Measurements from ENCODE around the gene SLC25A51.
A peak's percentile ranks its signal among the peaks of the same experiment; 100 is the strongest.

SLC25A51 gene, protein sequence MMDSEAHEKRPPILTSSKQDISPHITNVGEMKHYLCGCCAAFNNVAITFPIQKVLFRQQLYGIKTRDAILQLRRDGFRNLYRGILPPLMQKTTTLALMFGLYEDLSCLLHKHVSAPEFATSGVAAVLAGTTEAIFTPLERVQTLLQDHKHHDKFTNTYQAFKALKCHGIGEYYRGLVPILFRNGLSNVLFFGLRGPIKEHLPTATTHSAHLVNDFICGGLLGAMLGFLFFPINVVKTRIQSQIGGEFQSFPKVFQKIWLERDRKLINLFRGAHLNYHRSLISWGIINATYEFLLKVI

DNA sequence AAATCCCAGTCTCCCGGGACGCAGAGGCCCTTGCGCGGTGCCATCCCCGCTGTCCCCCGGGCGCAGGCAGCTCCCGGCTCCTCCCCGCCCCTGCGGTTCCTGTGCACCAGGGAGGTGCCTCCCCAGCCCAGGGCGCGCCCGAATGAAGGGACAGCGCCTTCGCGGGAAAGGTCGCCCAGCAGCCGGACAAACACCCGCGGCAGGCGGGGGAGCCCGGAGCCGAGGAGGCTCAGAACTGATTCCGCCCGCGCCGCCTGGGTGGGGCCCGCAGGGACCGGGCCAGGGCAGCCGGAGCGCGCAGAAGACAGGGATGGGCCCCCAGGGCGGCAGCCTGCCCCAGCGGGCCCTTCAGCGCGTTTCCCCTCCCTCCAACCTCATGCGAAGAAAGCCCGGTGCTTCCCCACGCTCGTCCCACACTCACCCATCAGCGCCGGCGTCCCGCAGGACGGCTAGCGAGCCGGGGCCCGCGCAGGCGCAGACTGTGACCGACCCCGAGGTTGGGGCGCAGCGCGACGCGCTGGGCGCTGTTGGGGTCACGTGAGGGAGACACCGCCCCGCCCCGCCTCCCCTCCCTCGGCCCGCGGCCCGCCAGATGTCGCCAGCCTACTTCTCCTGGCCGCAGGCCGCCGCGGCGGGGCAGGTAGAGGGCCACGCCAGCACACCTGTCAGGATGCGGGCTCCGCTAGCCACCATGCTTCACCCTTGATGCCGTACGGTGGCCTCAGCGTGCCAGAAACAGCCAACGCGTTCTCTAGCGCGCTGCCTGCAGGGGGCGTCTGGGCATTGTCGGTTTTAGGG is at the start of gene SLC25A51:
Gene SLC25A51, minus strand, starts transcription at position 481 of the 798 bp plus-strand sequence. CDS start 15,577 bp downstream, outside the sequence.
- peak; percentile 90 for DNase-seq

DNA sequence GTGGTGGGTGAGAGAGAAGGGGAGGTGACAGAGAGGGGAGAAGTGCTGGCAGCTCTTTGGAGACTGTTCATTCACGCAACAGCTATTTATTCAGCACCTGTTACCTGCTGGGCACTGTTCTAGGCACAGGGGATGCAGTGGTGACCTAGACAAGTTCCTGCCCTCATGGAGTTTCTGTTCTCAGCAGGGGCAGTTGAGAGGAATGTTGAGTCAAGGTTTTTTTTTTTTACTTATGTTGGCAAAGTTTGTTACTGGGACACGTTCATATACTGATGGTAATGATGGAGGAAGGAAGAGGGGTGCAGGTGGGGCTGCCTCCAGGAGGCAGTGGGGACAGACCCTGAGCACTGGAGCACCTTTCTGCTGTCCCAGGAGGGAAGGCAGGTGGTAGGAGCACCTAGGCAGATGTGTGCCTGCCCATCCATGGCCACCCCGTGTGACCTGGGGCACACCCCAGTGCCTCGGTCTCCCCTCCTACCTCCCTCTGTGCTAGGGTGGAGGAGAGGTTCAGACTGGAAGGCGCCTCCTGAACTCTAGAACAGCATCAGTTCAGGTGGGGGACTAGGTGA is 49.4 kb upstream of the SLC25A51 start:
- DNase-seq, result no peak

DNA sequence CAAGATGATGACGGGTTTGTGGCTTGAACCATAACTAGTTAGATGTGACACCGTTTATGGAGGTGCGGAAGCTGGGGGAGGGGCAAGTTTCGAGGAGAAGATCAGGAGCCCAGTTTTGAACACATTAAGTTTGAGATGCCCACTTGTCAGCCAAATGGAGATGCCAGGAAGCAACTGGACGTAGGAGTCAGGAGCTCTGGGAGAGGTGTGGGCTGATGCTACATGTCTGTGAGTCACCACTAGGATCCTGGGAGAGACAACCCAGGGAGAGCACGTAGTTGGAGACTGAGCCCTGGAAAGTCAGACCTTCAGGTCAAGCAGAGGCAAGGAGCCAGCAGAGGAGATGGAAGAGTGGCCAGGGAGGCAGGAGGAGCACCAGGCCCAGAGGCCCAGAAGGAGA is 48.8 kb upstream of the SLC25A51 start:
- no peak for DNase-seq

DNA sequence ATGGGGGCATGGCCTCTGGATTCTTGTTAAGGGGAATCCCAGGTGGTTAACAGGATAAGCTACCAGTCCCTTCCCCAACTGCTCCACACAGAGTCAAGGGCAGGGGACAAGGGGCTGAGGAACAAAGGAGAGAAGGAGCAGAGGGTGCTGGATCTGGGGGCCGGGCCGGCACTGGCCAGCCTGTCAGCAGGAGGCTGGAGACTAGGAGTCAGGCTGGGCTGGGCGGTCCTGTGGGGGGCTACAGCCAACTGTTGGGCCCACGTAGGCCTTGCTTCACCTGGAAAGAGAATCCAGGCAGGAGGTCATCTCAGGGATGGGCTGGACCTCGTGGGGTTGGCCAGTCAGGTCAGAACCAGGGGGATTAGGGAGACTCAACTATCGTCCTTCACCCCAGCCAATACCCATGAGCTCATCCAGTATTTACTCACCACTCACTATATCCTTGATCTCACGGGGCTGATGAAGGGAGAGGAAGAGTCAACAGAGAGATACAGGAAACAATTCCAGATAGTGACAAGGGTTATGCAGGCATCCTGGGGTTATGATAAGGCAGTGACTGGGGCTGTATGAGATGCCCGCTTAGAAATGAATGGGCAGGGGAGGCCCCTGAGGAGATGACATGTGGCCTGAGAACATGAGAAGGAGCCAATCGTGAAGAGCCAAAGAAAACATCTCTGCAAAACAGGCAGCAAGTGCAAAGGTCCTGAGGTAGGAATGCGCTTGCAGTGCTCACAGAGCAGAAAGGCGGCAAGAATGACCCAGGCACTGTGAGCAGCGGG is 47.9 kb upstream of the SLC25A51 start:
- no peak for DNase-seq

DNA sequence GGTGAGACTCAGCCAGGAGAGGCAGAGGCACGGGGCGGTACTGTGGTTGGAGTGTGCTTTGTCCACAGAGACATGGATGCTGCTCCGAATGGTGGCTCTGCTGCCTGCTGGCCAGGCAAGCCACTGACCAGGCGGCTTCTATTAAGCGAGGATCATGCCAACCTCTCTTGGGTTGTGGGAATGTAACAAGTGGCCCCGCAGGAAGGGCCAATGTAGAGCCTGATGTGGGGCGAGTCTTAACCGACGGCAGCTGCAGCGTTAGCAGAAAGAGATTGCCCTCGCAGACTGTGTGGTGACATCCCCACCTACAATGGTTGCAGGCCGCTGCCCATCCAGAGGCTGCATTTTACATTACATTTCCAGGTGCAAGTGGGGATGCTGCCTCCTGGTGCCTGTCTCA is 46.6 kb upstream of the SLC25A51 start:
- no peak for DNase-seq

DNA sequence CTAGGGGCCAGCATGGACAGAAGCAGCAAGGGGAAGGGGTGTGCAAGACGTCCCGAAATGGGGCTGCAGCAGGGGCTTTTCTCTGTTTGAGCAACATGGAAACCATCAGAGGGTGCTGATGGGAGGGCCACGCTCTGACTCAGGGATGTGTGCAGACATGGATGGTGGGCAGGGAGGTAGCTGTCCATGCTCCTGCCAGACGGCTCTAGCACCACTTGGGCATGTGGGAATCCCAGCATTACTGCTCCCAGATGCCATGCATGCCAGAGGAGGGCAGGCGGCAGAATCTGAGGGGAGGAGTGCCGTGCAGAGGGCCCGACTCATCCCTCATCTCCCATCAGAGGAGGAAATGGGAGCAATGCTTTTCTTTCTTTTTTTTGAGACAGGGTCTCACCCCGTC is 45.6 kb upstream of the SLC25A51 start:
- no peak for DNase-seq

DNA sequence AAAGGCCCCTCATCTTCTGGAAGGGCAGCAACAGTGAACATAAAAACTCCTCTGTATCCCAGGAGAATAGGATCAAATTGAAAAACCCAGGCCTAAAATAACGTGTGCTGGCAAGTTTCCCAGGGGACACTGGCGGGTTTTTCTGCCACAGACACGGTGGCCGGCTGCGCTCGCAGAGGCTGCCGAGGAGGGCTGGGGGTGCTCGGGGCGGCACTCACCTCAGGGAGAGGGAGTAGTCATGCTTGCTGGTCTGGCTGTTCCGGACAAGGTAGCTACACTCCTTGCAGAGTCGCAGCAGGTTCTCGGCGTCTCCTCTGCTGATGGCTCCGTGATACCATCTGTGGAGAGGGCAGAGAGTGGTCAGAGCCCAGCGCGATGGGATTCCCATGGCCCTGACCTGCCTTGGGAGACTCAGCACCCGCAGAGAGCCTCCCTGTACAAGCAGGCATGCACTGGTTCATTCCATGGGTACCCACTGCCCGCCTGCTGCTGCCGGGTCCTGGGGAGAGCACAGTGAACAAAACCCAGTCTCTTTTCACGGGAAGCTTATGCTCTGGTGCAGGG is 44.6 kb upstream of the SLC25A51 start:
- DNase-seq, result no peak

DNA sequence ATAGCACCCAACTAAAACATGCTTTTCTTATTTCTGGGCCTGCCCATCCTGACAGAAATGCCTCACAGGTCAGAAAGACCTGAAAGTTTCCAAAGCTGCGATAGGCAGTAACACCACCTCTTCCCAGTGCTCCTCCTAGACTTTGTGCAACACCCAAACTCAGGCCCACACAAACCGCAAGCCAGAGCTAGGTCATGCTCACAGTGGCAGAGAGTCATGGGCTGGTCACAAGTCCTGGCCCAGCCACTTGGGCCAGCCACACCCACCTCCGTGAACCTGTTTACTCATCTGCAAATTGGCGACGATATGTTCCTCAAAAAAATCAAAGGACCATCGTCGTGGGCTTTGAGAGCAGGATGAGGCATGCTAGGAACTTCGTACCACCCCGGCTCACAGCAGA is 44.0 kb upstream of the SLC25A51 start:
- DNase-seq, result no peak

DNA sequence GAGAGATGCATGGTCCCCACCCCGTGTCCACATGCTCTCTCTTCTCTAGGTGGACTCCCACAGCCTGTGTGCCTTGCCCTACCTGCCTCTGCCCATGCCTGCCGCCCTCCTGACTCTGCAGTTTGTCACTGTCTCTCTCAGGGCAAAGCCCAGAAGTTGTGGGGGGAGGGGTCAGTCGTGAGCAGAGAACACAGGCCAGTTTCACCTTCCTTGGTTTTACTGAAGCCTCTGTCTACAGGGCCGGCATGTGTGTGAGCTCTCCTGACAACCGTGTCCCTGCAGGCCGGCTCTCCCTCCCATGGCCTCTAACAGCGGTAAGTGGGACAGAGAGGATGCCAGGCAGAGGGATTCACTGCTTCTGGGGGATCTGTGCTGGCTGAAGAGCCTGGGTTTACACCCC is 43.5 kb upstream of the SLC25A51 start:
- no peak for DNase-seq

DNA sequence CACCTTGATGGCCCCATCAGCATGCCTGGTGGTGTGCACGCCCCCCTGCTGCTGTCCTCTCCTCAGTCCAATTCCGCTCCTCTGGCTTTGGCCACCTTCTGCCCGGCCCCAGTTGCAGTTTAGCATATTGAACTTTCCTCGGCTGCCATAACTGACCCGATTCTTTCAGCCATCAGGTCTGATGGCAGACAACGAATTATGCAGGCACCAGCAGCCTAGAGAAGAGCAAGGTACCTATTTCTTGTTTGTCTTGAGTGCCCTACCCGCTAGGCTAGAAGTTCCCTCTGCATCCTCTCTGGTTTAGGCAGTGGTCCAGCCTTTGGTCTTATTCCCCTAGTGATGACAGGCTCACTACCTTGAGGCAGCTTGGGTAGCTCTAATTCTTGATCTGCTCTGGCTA is 43.0 kb upstream of the SLC25A51 start:
- no peak for DNase-seq

DNA sequence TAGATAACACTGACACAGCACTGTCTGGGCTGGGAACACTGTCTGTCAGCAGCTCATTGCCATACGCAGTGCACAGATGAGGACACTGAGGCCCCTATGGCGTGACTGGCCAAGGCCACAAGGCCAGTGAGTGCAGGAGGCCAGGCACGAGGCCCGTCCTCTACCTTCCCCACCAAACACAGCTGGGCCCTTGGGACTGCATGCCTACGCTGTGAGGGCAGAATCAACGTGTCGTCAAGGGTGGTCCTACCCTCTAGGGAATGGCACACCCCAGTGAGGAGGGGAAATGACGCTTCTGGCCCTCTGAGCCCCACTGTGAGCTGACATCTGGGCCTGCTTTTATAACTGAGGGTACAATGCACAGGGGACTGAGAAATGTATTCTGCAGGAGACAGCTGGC is 42.1 kb upstream of the SLC25A51 start:
- no peak for DNase-seq

DNA sequence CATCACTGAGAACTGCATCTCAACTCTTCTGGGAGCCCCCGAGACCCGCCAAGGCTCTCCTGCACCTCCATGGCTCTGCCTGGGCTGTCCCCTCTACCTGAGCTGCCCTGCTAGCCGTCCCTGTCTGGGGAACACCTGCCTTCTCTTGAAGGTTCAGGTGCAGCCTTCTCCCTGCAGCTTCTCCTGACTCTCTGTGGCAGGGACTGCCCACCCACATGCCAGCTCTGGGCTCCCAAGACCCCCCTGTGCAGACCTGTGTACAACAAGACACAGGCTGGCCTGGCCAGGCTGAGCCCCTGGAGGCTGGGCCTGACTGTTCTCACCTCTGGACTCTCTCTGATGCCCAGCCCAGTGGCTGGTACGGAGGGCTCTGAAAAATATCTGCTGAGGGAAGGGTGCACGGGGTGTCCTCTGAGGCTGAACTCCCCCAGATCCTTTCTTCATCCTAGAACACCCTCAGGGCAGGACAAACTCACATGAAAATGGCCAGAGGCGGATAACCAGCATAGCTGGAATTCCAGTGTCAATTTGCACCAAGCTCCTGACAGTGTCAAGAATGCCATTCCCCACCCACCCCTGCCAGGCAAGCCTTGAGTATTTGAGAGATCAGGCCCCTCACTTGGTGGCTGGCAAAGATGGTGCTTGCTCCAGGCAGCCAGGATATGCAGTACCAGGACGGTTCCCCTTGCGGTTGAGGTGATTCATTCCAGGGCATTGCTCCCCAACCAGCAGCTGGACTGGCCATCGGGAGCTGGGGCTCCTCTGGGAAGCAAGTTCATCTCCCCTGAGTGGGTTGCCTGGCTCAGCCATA is 40.9 kb upstream of the SLC25A51 start:
- DNase-seq, result no peak

DNA sequence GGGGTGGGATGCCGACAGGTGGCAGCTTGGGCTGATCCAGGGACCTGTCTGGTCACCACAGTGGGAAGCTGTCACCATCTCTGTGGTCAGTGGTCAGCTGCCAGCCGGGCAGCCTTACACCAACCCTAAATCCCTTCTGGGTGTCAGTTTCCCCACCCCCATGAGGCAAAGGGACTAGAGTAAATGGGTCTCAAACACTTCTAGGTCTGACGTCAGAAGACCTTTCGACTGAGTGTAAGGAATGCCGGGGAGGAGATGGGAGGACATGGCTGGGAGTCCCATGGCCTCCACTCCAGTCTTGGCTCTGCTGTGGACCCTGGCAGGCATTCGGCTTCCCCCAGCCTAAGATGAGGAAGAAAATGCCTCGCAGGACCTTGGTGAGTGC is 40.3 kb upstream of the SLC25A51 start:
- DNase-seq, result no peak

DNA sequence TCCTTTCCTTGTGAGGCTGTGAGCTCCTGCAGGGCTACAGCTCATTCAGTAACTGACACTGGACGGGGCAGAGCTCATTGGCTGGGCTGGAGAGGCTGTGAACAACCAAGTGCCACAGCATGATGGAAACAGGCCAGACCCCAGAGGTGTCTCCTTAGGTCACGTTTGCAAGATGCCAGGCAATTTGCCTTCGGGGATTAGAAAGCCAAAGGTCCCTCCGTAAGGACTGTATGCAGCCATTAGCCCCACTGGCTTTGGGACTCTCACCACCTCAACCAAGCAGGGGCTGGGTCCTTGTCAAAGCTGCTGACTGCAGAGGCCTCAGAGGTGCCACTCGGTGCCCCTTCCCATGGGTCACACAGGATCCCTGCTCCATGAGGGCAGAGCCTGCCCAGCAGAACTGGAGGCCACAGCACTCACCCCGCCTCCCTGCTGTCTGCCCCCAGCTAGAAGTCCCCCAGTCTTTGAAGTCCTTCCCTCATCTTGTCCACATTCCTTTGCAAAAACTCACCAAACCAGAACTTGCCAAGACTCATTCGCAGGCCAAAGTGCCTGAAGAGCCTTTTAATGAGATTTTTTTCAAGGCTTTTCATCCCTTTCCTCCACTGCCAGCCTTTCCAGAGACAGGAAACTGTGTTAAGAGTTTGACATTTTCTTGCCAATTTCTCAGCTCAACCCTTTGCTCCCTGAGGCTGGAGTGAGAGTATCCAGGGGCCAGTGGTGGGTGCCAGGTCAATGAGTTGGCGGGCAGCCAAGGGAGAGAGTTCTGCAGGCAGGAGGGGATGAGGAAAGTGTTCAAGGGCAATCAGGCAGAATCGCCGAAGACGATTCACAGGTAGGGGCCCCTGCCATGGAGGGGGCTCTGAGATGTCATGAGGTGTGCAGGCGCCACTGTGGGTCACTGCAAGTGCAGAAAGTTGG is 39.7 kb upstream of the SLC25A51 start:
- no peak for DNase-seq

DNA sequence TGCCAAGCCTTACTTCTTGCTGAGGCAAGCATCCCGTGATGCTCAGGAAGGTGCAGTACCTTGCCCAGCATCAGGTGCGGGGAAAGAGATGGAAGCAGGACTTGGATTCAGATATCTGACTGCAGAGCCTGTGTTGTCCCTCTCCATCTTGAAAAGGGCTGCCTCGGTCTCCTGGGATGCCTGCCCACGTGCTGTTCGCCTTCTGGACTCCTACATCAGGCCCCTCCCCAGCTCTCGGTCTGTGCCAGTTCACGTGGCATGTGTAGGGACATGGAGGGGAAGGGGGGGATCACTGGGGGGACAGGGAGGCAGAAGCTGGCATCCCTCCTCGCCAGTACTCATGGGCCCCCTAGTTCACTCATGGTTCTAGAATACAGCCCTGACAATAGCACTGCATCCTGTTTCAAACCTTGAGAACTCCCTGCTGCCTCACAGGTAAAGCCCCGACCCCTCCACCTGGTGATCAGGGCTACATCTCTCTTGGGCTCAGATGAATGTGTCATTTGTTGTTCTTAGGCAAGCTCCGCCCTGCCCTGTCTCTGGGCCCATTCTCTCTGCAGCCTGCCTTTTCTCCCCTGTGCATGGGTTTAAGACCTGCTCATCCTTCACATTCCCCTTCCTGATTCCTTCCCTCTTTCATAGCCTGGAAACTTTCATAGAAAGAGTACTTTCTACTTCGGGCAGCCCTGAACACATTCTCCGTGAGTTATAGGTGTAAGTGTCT is 38.9 kb upstream of the SLC25A51 start:
- no peak for DNase-seq

DNA sequence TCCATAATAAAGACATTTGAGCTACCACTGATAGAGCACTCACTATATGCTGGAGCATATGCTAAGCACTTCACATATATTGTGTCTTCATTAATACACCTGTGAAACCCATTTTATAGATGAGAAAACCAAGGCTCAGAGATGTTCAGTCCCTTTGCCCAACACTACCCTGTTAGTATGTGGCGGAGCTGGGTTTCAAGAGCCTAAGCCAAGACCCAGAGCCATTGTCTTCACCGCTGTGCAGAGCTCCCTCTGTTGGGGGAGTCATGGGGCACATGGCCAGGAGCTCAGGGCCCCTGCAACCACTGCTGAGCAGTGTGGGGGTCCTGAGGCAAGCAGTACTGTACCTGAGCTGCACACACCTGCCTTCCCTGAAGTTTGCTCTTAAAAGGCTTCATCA is 37.3 kb upstream of the SLC25A51 start:
- DNase-seq, result no peak

DNA sequence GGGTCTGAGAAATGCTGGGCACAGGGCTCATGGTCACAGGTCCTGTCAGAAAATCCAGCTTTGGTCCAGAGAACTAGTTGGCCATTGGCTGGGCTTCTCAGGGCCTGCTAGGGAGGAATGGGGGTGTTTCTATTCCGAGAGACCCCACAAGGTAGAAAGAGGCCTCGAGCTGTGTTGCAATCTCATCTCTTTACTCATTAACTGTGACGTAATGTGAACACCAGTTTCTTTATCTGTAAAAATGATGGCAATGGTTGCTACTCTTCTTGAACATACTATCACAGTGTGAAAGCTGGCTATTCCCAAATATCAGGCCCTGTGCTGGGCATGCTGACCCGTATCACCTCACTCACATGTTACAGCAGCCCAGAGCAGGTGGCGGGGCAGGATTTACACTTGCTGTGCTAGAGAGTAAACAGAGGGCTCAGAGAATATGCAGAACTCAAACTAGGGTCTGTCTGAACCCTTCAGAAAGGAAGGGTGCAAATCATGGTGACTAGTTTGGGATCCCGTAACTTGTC is 35.7 kb upstream of the SLC25A51 start:
- DNase-seq, result no peak

DNA sequence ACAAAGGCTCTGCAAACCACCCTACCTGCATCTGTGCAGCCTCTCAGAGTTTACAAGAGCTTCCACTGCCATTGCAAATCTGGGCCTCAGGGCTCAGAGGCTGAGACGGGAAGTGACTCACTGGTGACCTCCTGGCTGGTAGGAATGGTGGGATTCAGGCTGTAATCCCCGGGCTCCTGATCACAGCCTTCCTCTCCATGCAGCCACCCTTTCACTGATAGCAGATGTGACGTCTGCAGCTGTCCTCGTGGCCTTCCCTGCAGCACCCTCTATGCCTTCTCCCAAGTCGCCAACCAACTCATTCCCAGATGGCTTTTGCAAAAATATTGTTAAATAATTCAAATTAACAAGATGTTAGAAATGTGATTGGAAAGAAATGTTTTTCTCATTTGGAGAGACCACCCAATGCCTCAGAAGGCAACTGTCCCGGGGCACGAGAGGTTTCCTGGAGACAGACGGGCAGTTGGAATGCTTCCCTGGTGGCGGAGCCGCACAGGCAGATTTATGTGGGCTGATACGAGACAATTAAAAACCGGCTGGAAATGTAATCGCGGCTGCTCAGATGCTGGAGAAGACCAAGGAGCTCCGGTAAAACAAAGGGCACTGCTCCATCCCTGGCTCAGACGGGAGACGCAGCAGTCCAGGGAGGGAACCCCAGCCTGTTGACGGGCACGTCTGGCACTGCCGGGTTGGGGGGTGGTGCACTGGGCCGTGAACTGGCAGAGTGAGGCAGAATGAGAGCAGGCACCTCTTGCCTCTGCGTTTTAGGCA is 34.4 kb upstream of the SLC25A51 start:
- DNase-seq, result no peak

DNA sequence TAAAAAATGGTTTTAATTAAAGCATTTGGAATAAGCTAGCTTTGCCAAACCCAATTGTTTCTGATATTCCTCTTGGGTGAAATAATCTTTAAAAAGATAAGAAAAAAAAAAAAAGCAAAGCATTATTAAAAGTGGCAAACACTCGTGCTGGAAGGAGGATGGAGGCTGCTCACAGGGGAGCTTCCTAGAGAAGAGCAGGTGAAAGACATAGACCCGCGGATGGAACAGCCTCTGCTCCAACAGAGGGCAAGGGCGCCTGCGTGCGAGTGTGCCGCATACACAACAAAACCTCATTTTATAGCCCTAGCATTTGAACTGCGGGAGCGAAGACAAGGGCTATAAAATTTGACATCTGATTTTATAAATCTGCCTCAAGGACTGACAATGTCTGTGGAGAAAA is 33.4 kb upstream of the SLC25A51 start:
- no peak for DNase-seq

All from NCI-H1105 treated with DMSO at 0.1 percent for 48 hours (cell line).